OCI-LY7 (cell line): ENCODE data around the gene TMEM181.

ENCODE experiments used
- EZH2phosphoT487 ChIP-seq: fragments of 200-600 bp; sonication (generic); IDR thresholded peaks from 2 replicates; pipeline ENCODE4 v1.6.1; 2018; ENCODE audit warnings: low read depth, borderline replicate concordance, mild to moderate bottlenecking, mixed run types, antibody characterized with exemption, low read length, moderate library complexity, mixed read lengths
- TF ChIP-seq, protein P1 (sequence below): fragments of 200-600 bp; sonication (generic); conservative IDR thresholded peaks from 2 replicates; pipeline ENCODE4 v1.5.1; 2014; ENCODE audit warnings: mild to moderate bottlenecking, antibody characterized with exemption, low read length, moderate library complexity, mixed read lengths

GRCh38 chr6:158522616-158523015 is 37.3 kb upstream of the TMEM181 start:
- TF ChIP-seq, protein P1, sequence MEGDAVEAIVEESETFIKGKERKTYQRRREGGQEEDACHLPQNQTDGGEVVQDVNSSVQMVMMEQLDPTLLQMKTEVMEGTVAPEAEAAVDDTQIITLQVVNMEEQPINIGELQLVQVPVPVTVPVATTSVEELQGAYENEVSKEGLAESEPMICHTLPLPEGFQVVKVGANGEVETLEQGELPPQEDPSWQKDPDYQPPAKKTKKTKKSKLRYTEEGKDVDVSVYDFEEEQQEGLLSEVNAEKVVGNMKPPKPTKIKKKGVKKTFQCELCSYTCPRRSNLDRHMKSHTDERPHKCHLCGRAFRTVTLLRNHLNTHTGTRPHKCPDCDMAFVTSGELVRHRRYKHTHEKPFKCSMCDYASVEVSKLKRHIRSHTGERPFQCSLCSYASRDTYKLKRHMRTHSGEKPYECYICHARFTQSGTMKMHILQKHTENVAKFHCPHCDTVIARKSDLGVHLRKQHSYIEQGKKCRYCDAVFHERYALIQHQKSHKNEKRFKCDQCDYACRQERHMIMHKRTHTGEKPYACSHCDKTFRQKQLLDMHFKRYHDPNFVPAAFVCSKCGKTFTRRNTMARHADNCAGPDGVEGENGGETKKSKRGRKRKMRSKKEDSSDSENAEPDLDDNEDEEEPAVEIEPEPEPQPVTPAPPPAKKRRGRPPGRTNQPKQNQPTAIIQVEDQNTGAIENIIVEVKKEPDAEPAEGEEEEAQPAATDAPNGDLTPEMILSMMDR, result no peak
- TF ChIP-seq EZH2phosphoT487, result no peak
